HepG2 (cell line): ENCODE measurements around the gene PRR5L. TPM values are rescaled to one million over a fixed set of nuclear protein-coding genes. Genes with fewer than 3 reads are reported as not detected.

Source experiments
- ATAC-seq: fragments of 200-7000 bp; cut with Tn5 transposase; 3 replicates; pipeline ENCODE4 v1.9.1; 2020; ENCODE audit warnings: mild to moderate bottlenecking, moderate library complexity
- BruUV-seq: library from RNA; stranded (reverse); fragments of 400-500 nt; replicated peaks from 2 replicates; lab custom pipeline; 2021; lab: Mats Ljungman, UMichigan
- CTCF ChIA-PET: fragments of 300-600 bp; formaldehyde crosslinking; extraction: SDS; loops from one replicate; lab custom pipeline; 2021; ENCODE audit warnings: low total read pairs, inconsistent platforms, low intra/inter-chr PET ratio; lab: Yijun Ruan, JAX
- POLR2A ChIA-PET: fragments of 350-600 bp; sonication (Branson Sonifier 250); formaldehyde crosslinking; loops from one replicate; lab custom pipeline; 2020; ENCODE audit warnings: antibody characterized with exemption, inconsistent platforms; lab: Yijun Ruan, JAX
- DNase-seq: peaks from one replicate; pipeline ENCODE4 v3.0.0-alpha.2; 2015; ENCODE audit warnings: low spot score
- FAIRE-seq: peaks from 3 replicates; lab custom pipeline; 2011; peaks lifted over from hg19 to GRCh38; lab: Jason Lieb, UNC
- H2AFZ ChIP-seq: one replicate; pipeline ENCODE4 v1.6.1; 2011; ENCODE audit warnings: low read length, inconsistent platforms
- H3K27ac ChIP-seq: fragments of 300-600 bp; 3 replicates; pipeline ENCODE4 v1.8.0; 2011; ENCODE audit warnings: mixed run types, mild to moderate bottlenecking, mixed read lengths, low read length, inconsistent platforms; ENCODE audit not compliant: insufficient read depth; ENCODE audit errors: extremely low read length
- H3K27me3 ChIP-seq, 2 experiments: fragments of 200-600 bp in 1 of 2; 2 replicates in 1 of 2; 3 replicates in 1 of 2; pipeline versions ENCODE4 v1.6.0 to v1.8.0; 2011; ENCODE audit warnings: low read length in 2 of 2, mild to moderate bottlenecking in 2 of 2, moderate library complexity in 2 of 2, inconsistent platforms in 1 of 2; ENCODE audit not compliant: insufficient read depth in 2 of 2, control insufficient read depth in 1 of 2
- H3K36me3 ChIP-seq, 2 experiments: fragments of 200-600 bp in 1 of 2; replicated peaks in 1 of 2; 2 replicates in 1 of 2; 3 replicates in 1 of 2; pipeline versions ENCODE4 v1.5.1 to v1.8.0; 2011; ENCODE audit warnings: low read length in 2 of 2, inconsistent platforms in 1 of 2; ENCODE audit not compliant: insufficient read depth in 2 of 2, control insufficient read depth in 1 of 2
- H3K4me1 ChIP-seq: 2 replicates; pipeline ENCODE4 v1.5.1; 2012; ENCODE audit warnings: low read length, inconsistent platforms; ENCODE audit not compliant: insufficient read depth
- H3K4me2 ChIP-seq: 2 replicates; pipeline ENCODE4 v1.6.0; 2011; ENCODE audit warnings: low read depth, low read length, inconsistent platforms
- H3K4me3 ChIP-seq, 3 experiments: fragments of 200-600 bp in 1 of 3; sonication (generic), shearing (Covaris generic) in 1 of 3; replicated peaks in 1 of 3; 2 replicates each; pipeline ENCODE4 v1.5.1; 2011 to 2016; ENCODE audit warnings: low read length in 3 of 3, inconsistent platforms in 2 of 3, low read depth in 2 of 3, mild to moderate bottlenecking in 2 of 3, control low read depth in 1 of 3, mixed read lengths in 1 of 3; ENCODE audit not compliant: insufficient read depth in 1 of 3
- H3K79me2 ChIP-seq: one replicate; pipeline ENCODE4 v1.6.1; 2011; ENCODE audit warnings: low read length, inconsistent platforms; ENCODE audit not compliant: insufficient read depth
- H3K9ac ChIP-seq: 2 replicates; pipeline ENCODE4 v1.6.0; 2011; ENCODE audit warnings: mild to moderate bottlenecking, low read depth, low read length, inconsistent platforms; ENCODE audit not compliant: insufficient read depth
- H3K9me3 ChIP-seq: 2 replicates; pipeline ENCODE4 v1.5.1; 2012; ENCODE audit warnings: mild to moderate bottlenecking, low read length
- H4K20me1 ChIP-seq: 2 replicates; pipeline ENCODE4 v1.6.0; 2011; ENCODE audit warnings: inconsistent platforms, mild to moderate bottlenecking, low read length, moderate library complexity; ENCODE audit not compliant: insufficient read depth
- ARHGAP35 ChIP-seq: sonication (generic); formaldehyde crosslinking; IDR thresholded peaks from 2 replicates; pipeline ENCODE4 v1.9.0; 2022; ENCODE audit warnings: mild to moderate bottlenecking, inconsistent platforms, moderate library complexity, missing genetic modification reagents, borderline replicate concordance
- BCL6 ChIP-seq: IDR thresholded peaks from 2 replicates; pipeline ENCODE4 v1.6.1; 2016; ENCODE audit warnings: missing genetic modification reagents, missing compliant biosample characterization
- CBX1 ChIP-seq: IDR thresholded peaks from one replicate; pipeline ENCODE4 v1.6.1; 2016; ENCODE audit warnings: antibody characterized with exemption, low read depth
- ELF1 ChIP-seq: sonication (generic); formaldehyde crosslinking; IDR thresholded peaks from 2 replicates; pipeline ENCODE4 v1.4.0; 2020; ENCODE audit warnings: missing genetic modification reagents
- HMG20A ChIP-seq: IDR thresholded peaks from 2 replicates; pipeline ENCODE4 v1.6.1; 2016; ENCODE audit warnings: borderline replicate concordance
- NFE2L2 ChIP-seq: fragments of 150-350 bp; IDR thresholded peaks from 2 replicates; pipeline ENCODE4 v1.6.1; 2014; ENCODE audit warnings: low read length
- RBM22 ChIP-seq: fragments of 200-400 bp; formaldehyde crosslinking; optimal IDR thresholded peaks from 2 replicates; pipeline ENCODE3; 2017; ENCODE audit warnings: mild to moderate bottlenecking, low read length, moderate library complexity
- SIX1 ChIP-seq: sonication (generic); formaldehyde crosslinking; IDR thresholded peaks from 2 replicates; pipeline ENCODE4 v1.4.0; 2020; ENCODE audit warnings: missing genetic modification reagents, borderline replicate concordance
- ZNF441 ChIP-seq: sonication (generic); formaldehyde crosslinking; IDR thresholded peaks from 2 replicates; pipeline ENCODE4 v1.7.0; 2021; ENCODE audit warnings: missing genetic modification reagents, borderline replicate concordance
- ZNF558 ChIP-seq: sonication (generic); formaldehyde crosslinking; IDR thresholded peaks from 2 replicates; pipeline ENCODE4 v1.9.0; 2022; ENCODE audit warnings: mild to moderate bottlenecking, missing genetic modification reagents, borderline replicate concordance
- ZNF615 ChIP-seq: sonication (generic); formaldehyde crosslinking; IDR thresholded peaks from 2 replicates; pipeline ENCODE4 v1.5.0; 2020; ENCODE audit warnings: mild to moderate bottlenecking, missing genetic modification reagents, borderline replicate concordance
- WGBS: methylation state at CpG from one replicate; pipeline ENCODE4 v1.1.6; 2017; ENCODE audit warnings: low lambda C conversion rate; 5-methylcytosine and 5-hydroxymethylcytosine counted together
- in situ Hi-C: cut with HindIII; loops from 2 replicates; pipeline ENCODE4 v1.10.0; 2017; ENCODE audit warnings: low pct_unique_long_range_greater_than_20kb; ENCODE audit not compliant: extremely low pct_ligation_motif_present
- intact Hi-C: fragments of 100-400 bp; cut with micrococcal nuclease; formaldehyde crosslinking; loops from one replicate; pipeline ENCODE4 v1.10.0; 2022; ENCODE audit not compliant: unreplicated experiment
- polyA plus RNA-seq, 8 experiments: library from polyadenylated mRNA; depleted of rRNA in 3 of 8; stranded (reverse) in 7 of 8; unstranded in 1 of 8; fragments of >200 nt; fragmentation: Illumina TruSeq in 4 of 8; extraction: Trizol in 4 of 8; gene quantifications; 2 replicates each; pipeline versions ENCODE4 v1.2.1 to v1.2.3, GENCODE V29; 2011 to 2016; ENCODE audit warnings: low read depth in 4 of 8, missing spikeins in 1 of 8, mixed read lengths in 1 of 8; ENCODE audit not compliant: insufficient read depth in 1 of 8
- total RNA-seq, 5 experiments: library from RNA; depleted of rRNA; stranded (reverse); fragments of >200 nt; fragmentation: Illumina TruSeq; extraction: Trizol; gene quantifications; 2 replicates each; pipeline ENCODE4 v1.2.3, GENCODE V29; 2016; ENCODE audit warnings: low read depth in 1 of 5
- TF ChIP-seq, protein P1 (sequence below): sonication (generic); formaldehyde crosslinking; IDR thresholded peaks from 2 replicates; pipeline ENCODE4 v1.4.0; 2020; ENCODE audit warnings: mild to moderate bottlenecking, missing genetic modification reagents, borderline replicate concordance
- TF ChIP-seq, protein P2 (sequence below): sonication (generic); formaldehyde crosslinking; IDR thresholded peaks from 2 replicates; pipeline ENCODE4 v1.4.0; 2020; ENCODE audit warnings: missing genetic modification reagents
- TF ChIP-seq, protein P3 (sequence below): sonication (generic); formaldehyde crosslinking; IDR thresholded peaks from 2 replicates; pipeline ENCODE4 v1.9.0; 2021; ENCODE audit warnings: missing genetic modification reagents, borderline replicate concordance

Gene PRR5L
- total and polyA plus RNA-seq, 2 of the 13 experiments (the other 11 are each of a cell fraction or from before 2014, with no cell fraction given): 0.16 TPM; not detected in 1

DNA sequence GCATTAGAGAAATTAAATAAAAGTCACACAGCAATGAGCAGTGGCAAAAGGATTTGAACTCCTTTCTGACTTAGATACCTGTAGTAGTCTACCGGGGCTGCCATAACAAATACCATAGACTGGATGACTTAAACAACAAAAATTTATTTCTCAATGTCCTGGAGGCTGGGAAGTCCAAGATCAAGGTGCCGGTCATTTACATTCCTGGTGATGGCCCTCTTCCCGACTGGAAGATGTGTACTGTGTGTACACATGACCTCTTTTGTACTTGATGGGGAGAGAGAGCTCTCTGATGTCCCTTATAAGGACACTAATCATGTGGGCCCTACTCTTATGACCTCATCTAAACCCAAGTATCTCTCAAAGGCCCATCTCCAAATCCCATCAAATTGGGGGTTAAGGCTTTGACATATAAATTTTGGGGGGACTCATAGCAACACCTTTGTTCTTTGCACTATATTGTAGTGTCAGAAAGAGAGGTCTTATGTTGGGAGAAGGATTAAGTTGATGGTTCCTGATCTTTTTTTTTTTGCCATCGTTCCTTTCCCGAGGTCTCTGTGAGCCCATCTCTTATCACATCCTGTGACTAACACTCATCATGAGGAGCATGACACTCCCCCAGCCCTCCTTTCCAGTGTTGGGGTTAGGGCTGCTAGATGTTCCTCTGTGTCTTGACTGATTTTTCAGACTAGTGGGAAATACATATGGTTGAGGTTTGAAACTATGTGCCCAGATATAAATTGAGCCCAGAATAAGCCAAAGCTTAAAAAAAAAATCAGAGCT is 109.7 kb downstream of the PRR5L start:
- Histone ChIP-seq H3K27me3 (peaks cover 0 to 21% of the 10 kb centered on the region in 2 experiments; a peak in 2 of 5 replicates), H3K4me2 (no peak overlapping the region), H4K20me1 (0 out of 2 replicates have a peak, but pooled peaks cover 2% of the 10 kb centered on the region), H3K9me3 (no peaks in the 10 kb centered on the region), H3K9ac (no peak overlapping the region), H3K4me1 (no peaks in the 10 kb centered on the region), H3K27ac (no peak overlapping the region), H2AFZ (no peak overlapping the region), H3K79me2 (no peaks in the 10 kb centered on the region), H3K36me3 (no peaks in the 10 kb centered on the region), H3K4me3 (no peak overlapping the region)
- ChIA-PET POLR2A (no interaction called here), CTCF (no interaction called here)
- TF ChIP-seq HMG20A (CRISPR knock-in tag): no peak
- in situ Hi-C loops: no loop called here
- WGBS: 6% methylated on average over 5 of the region's 5 CpGs
- BruUV-seq: no TSS peak
- FAIRE-seq (no peak), DNase-seq (no peak), ATAC-seq (no peak)
- intact Hi-C loops: no loop called here

DNA sequence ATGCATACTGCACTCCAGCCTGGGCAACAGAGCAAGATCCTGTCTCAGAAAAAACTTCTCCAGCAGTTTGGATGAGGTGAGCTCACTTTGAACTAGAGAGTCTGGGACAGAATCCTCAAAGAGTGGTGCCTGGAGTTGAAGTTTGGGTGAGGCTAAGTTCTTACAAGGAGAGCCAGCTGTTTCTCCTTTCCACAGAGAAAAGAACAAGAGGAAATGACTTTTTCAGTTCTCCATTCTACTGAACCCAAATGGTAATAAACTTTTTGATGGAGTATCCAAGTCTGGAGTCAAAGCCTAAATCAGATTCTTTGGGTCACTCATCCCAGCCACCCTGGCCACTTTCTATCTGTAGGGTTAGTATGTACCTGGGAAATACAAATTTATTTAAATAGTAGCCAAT is 111.3 kb downstream of the PRR5L start:
- Histone ChIP-seq H3K36me3 (no peaks in the 10 kb centered on the region), H3K9ac (no peak overlapping the region), H4K20me1 (0 out of 2 replicates have a peak, but pooled peaks cover 2% of the 10 kb centered on the region), H3K9me3 (no peaks in the 10 kb centered on the region), H2AFZ (no peak overlapping the region), H3K27ac (no peak overlapping the region), H3K79me2 (no peaks in the 10 kb centered on the region), H3K4me2 (no peak overlapping the region), H3K4me1 (no peaks in the 10 kb centered on the region), H3K27me3 (peaks cover 0 to 37% of the 10 kb centered on the region in 2 experiments; a peak in 3 of 5 replicates), H3K4me3 (no peak overlapping the region)
- ATAC-seq (no peak), DNase-seq (no peak), FAIRE-seq (no peak)
- in situ Hi-C loops: no loop called here
- intact Hi-C loops: no loop called here
- ChIA-PET CTCF (no interaction called here), POLR2A (no interaction called here)
- BruUV-seq: no TSS peak
- no peak for TF ChIP-seq ZNF558 (CRISPR knock-in tag)
- no peak for TF ChIP-seq SIX1 (CRISPR knock-in tag)
- TF ChIP-seq, protein P1, sequence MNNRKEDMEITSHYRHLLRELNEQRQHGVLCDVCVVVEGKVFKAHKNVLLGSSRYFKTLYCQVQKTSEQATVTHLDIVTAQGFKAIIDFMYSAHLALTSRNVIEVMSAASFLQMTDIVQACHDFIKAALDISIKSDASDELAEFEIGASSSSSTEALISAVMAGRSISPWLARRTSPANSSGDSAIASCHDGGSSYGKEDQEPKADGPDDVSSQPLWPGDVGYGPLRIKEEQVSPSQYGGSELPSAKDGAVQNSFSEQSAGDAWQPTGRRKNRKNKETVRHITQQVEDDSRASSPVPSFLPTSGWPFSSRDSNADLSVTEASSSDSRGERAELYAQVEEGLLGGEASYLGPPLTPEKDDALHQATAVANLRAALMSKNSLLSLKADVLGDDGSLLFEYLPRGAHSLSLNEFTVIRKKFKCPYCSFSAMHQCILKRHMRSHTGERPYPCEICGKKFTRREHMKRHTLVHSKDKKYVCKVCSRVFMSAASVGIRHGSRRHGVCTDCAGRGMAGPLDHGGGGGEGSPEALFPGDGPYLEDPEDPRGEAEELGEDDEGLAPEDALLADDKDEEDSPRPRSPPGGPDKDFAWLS (CRISPR knock-in tag): no peak
- TF ChIP-seq ELF1 (CRISPR knock-in tag): no peak
- TF ChIP-seq ZNF615 (CRISPR knock-in tag): no peak
- TF ChIP-seq RBM22: no peak
- no peak for TF ChIP-seq ZNF441 (CRISPR knock-in tag)
- TF ChIP-seq, protein P2, sequence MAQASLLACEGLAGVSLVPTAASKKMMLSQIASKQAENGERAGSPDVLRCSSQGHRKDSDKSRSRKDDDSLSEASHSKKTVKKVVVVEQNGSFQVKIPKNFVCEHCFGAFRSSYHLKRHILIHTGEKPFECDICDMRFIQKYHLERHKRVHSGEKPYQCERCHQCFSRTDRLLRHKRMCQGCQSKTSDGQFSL (CRISPR knock-in tag): no peak
- no peak for TF ChIP-seq ARHGAP35 (CRISPR knock-in tag)
- no peak for TF ChIP-seq BCL6
- TF ChIP-seq, protein P3, sequence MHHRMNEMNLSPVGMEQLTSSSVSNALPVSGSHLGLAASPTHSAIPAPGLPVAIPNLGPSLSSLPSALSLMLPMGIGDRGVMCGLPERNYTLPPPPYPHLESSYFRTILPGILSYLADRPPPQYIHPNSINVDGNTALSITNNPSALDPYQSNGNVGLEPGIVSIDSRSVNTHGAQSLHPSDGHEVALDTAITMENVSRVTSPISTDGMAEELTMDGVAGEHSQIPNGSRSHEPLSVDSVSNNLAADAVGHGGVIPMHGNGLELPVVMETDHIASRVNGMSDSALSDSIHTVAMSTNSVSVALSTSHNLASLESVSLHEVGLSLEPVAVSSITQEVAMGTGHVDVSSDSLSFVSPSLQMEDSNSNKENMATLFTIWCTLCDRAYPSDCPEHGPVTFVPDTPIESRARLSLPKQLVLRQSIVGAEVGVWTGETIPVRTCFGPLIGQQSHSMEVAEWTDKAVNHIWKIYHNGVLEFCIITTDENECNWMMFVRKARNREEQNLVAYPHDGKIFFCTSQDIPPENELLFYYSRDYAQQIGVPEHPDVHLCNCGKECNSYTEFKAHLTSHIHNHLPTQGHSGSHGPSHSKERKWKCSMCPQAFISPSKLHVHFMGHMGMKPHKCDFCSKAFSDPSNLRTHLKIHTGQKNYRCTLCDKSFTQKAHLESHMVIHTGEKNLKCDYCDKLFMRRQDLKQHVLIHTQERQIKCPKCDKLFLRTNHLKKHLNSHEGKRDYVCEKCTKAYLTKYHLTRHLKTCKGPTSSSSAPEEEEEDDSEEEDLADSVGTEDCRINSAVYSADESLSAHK (CRISPR knock-in tag): no peak
- TF ChIP-seq NFE2L2: no peak
- no peak for TF ChIP-seq CBX1
